H1 (cell line): ENCODE results near the gene OXER1. TPM values are rescaled to one million over a fixed set of nuclear protein-coding genes. Genes with fewer than 3 reads are reported as not detected.

Experiments
- BRCA1 ChIP-seq: IDR thresholded peaks from 2 replicates; pipeline ENCODE4 v1.6.1; 2012; ENCODE audit warnings: low read depth, low read length, improper control_type of control experiment
- NRF1 ChIP-seq: IDR thresholded peaks from 2 replicates; pipeline ENCODE4 v1.6.1; 2011; ENCODE audit warnings: mild to moderate bottlenecking, low read depth, low read length, improper control_type of control experiment
- PHF8 ChIP-seq: fragments of 200-600 bp; sonication (generic); conservative IDR thresholded peaks from 2 replicates; pipeline ENCODE4 v1.7.1; 2012; ENCODE audit warnings: low read depth, mild to moderate bottlenecking, inconsistent platforms, low read length, moderate library complexity
- POLR2AphosphoS5 ChIP-seq: IDR thresholded peaks from 2 replicates; pipeline ENCODE4 v1.6.1; 2011; ENCODE audit warnings: low read depth, low read length
- POU5F1 ChIP-seq: IDR thresholded peaks from 2 replicates; pipeline ENCODE4 v1.6.1; 2011; ENCODE audit warnings: low read depth, mild to moderate bottlenecking, low read length, moderate library complexity
- RNF2 ChIP-seq: fragments of 200-900, 300-1000 bp; sonication (generic); IDR thresholded peaks from 2 replicates; pipeline ENCODE4 v1.7.1; 2016; ENCODE audit warnings: borderline replicate concordance, low read depth, mild to moderate bottlenecking, antibody characterized with exemption, low read length; ENCODE audit not compliant: poor library complexity, severe bottlenecking; ENCODE audit errors: missing control alignments
- SIN3A ChIP-seq, 2 experiments: IDR thresholded peaks in 1 of 2; conservative IDR thresholded peaks in 1 of 2; 2 replicates each; pipeline ENCODE4 v1.6.1; 2011 to 2012; ENCODE audit warnings: low read length in 2 of 2, improper control_type of control experiment in 1 of 2, low read depth in 1 of 2, mild to moderate bottlenecking in 1 of 2
- TEAD4 ChIP-seq: IDR thresholded peaks from 2 replicates; pipeline ENCODE4 v1.6.1; 2012; ENCODE audit warnings: low read depth, low read length, inconsistent platforms, mixed read lengths
- polyA plus RNA-seq, 7 experiments: library from polyadenylated mRNA; depleted of rRNA in 3 of 7; stranded (reverse) in 5 of 7; unstranded in 2 of 7; fragments of >200 nt in 5 of 7; fragments of 200-250 nt in 2 of 7; gene quantifications; 1 replicate in 5 of 7; 2 replicates in 1 of 7; 4 replicates in 1 of 7; pipeline versions ENCODE4 v1.2.1 to v1.2.3, GENCODE V29; 2011 to 2013; ENCODE audit warnings: missing spikeins in 2 of 7, mixed read lengths in 2 of 7
- total RNA-seq: library from RNA; stranded (reverse); fragmentation: NEBNext Ultra II Directional; extraction: Animal tissue kit (Norgen Biotek cat#: 25700); gene quantifications from 2 replicates; pipeline ENCODE4 v1.2.1, GENCODE V29; 2021
- TF ChIP-seq, protein P1 (sequence below): fragments of 300-600 bp; sonication (generic); IDR thresholded peaks from 2 replicates; pipeline ENCODE4 v1.7.1; 2012; ENCODE audit warnings: low read length, moderate library complexity, mild to moderate bottlenecking, inconsistent platforms; ENCODE audit not compliant: insufficient replicate concordance

The OXER1 gene
- total and polyA plus RNA-seq, 2 of the 8 experiments (the other 6 are each of a cell fraction or from before 2014, with no cell fraction given), result 1.2 to 2.9 TPM

DNA sequence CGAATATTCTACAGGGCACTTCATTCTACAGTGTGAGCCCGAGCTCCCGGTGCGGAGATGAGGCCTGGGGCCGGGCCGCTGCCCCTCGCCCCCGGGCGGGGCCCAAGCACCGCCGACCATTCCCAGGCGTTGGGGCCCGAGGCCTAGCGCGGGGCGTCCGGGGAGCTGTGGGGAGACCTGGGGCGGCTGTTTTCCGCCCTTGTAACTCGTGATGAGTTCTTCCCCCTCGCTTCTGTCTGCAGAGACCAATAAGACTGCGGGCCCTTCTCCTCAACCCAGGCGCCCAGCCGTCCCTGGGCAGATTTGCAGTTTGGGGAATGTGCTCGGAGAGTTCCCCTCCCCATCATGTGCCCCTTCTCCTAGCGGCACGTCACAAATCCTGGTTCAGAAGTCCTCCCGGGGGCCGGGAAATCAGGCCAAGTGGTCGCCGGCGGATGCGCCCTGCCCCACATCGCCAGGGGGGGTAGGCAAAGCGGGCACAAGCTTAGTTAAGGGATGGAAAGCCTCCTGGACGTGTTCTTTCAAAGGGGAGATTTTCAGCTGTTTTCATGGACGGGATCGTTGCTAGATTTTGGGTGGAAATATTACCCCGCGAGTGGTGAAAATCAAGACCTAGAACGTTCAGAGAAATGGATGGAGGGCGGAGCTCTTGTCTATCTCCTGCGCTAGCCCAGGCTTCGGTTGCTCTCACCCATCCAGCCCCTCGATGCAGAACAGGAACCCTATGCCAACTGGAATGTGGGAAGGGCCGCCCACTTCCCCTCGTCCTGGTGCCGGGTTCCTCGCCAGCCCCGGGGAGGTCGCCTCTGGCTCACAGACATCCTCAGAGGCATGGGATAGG, 47.3 kb upstream of the OXER1 start (continued):
- TF ChIP-seq POU5F1 (no peak), RNF2 (no peak), TEAD4 (peak; percentile 70; the same call in 1 of the 2 replicates), PHF8 (peak; percentile 27; the same call in 1 of the 2 replicates), NRF1 (no peak), BRCA1 (no peak), SIN3A (conservative IDR thresholded peaks at IDR 0.05 in 1 of 2, IDR thresholded peaks at IDR 0.05 in 1 of 2; ENCODE audit: low read depth in 1 of 2, low read length in 2 of 2) (0 out of 4 replicates have a peak, but pooled peaks of 1 of the 2 experiments have one; percentile 10), POLR2AphosphoS5 (no peak; the same call in 1 of the 2 replicates)
- TF ChIP-seq, protein P1, sequence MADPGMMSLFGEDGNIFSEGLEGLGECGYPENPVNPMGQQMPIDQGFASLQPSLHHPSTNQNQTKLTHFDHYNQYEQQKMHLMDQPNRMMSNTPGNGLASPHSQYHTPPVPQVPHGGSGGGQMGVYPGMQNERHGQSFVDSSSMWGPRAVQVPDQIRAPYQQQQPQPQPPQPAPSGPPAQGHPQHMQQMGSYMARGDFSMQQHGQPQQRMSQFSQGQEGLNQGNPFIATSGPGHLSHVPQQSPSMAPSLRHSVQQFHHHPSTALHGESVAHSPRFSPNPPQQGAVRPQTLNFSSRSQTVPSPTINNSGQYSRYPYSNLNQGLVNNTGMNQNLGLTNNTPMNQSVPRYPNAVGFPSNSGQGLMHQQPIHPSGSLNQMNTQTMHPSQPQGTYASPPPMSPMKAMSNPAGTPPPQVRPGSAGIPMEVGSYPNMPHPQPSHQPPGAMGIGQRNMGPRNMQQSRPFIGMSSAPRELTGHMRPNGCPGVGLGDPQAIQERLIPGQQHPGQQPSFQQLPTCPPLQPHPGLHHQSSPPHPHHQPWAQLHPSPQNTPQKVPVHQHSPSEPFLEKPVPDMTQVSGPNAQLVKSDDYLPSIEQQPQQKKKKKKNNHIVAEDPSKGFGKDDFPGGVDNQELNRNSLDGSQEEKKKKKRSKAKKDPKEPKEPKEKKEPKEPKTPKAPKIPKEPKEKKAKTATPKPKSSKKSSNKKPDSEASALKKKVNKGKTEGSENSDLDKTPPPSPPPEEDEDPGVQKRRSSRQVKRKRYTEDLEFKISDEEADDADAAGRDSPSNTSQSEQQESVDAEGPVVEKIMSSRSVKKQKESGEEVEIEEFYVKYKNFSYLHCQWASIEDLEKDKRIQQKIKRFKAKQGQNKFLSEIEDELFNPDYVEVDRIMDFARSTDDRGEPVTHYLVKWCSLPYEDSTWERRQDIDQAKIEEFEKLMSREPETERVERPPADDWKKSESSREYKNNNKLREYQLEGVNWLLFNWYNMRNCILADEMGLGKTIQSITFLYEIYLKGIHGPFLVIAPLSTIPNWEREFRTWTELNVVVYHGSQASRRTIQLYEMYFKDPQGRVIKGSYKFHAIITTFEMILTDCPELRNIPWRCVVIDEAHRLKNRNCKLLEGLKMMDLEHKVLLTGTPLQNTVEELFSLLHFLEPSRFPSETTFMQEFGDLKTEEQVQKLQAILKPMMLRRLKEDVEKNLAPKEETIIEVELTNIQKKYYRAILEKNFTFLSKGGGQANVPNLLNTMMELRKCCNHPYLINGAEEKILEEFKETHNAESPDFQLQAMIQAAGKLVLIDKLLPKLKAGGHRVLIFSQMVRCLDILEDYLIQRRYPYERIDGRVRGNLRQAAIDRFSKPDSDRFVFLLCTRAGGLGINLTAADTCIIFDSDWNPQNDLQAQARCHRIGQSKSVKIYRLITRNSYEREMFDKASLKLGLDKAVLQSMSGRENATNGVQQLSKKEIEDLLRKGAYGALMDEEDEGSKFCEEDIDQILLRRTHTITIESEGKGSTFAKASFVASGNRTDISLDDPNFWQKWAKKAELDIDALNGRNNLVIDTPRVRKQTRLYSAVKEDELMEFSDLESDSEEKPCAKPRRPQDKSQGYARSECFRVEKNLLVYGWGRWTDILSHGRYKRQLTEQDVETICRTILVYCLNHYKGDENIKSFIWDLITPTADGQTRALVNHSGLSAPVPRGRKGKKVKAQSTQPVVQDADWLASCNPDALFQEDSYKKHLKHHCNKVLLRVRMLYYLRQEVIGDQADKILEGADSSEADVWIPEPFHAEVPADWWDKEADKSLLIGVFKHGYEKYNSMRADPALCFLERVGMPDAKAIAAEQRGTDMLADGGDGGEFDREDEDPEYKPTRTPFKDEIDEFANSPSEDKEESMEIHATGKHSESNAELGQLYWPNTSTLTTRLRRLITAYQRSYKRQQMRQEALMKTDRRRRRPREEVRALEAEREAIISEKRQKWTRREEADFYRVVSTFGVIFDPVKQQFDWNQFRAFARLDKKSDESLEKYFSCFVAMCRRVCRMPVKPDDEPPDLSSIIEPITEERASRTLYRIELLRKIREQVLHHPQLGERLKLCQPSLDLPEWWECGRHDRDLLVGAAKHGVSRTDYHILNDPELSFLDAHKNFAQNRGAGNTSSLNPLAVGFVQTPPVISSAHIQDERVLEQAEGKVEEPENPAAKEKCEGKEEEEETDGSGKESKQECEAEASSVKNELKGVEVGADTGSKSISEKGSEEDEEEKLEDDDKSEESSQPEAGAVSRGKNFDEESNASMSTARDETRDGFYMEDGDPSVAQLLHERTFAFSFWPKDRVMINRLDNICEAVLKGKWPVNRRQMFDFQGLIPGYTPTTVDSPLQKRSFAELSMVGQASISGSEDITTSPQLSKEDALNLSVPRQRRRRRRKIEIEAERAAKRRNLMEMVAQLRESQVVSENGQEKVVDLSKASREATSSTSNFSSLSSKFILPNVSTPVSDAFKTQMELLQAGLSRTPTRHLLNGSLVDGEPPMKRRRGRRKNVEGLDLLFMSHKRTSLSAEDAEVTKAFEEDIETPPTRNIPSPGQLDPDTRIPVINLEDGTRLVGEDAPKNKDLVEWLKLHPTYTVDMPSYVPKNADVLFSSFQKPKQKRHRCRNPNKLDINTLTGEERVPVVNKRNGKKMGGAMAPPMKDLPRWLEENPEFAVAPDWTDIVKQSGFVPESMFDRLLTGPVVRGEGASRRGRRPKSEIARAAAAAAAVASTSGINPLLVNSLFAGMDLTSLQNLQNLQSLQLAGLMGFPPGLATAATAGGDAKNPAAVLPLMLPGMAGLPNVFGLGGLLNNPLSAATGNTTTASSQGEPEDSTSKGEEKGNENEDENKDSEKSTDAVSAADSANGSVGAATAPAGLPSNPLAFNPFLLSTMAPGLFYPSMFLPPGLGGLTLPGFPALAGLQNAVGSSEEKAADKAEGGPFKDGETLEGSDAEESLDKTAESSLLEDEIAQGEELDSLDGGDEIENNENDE, result no peak
